Lung (tissue), 12 donors: ENCODE measurements around the gene RRP7A. TPM values are rescaled to one million over a fixed set of nuclear protein-coding genes. Genes with fewer than 3 reads are reported as not detected.
"Not testable (repeated sequence)": the region's sequence is repeated elsewhere in the genome, so short reads cannot be mapped to it uniquely, and the experiment has no call there.

Experiments used
- ATAC-seq: fragments of 200-7000 bp; cut with Tn5 transposase; one replicate; pipeline ENCODE4 v1.9.1; 2020; ENCODE audit warnings: moderate number of reproducible peaks; ENCODE audit not compliant: insufficient read depth, low FRiP score
- DNase-seq, 3 donors: peaks; one replicate each; pipeline ENCODE4 v3.0.0-alpha.2; 2013 to 2017
- H3K27ac ChIP-seq, 2 donors: one replicate each; pipeline ENCODE4 v1.5.1; 2013; ENCODE audit warnings: mild to moderate bottlenecking in 2 of 2, moderate library complexity in 2 of 2, control low read depth in 1 of 2, inconsistent platforms in 1 of 2, low read depth in 1 of 2, low read length in 1 of 2
- H3K27me3 ChIP-seq, 3 donors: one replicate each; pipeline ENCODE4 v1.5.1; 2013; ENCODE audit warnings: low read length in 2 of 3; ENCODE audit not compliant: control insufficient read depth in 3 of 3, insufficient read depth in 3 of 3
- H3K36me3 ChIP-seq, 4 donors: one replicate each; pipeline ENCODE4 v1.5.1; 2013; ENCODE audit warnings: low read length in 4 of 4, mild to moderate bottlenecking in 1 of 4, moderate library complexity in 1 of 4; ENCODE audit not compliant: control insufficient read depth in 4 of 4, insufficient read depth in 4 of 4
- H3K4me1 ChIP-seq, 5 donors: one replicate each; pipeline ENCODE4 v1.5.1; 2013; ENCODE audit warnings: low read length in 5 of 5, mild to moderate bottlenecking in 2 of 5, moderate library complexity in 1 of 5; ENCODE audit not compliant: control insufficient read depth in 5 of 5, insufficient read depth in 5 of 5
- H3K4me3 ChIP-seq: one replicate; pipeline ENCODE4 v1.5.1; 2013; ENCODE audit warnings: mild to moderate bottlenecking, control low read depth, moderate library complexity
- H3K9ac ChIP-seq, 2 donors: one replicate each; pipeline ENCODE4 v1.5.1; 2013; ENCODE audit warnings: low read length in 2 of 2, control low read depth in 1 of 2; ENCODE audit not compliant: insufficient read depth in 1 of 2
- H3K9me3 ChIP-seq, 4 donors: one replicate each; pipeline ENCODE4 v1.5.1; 2013; ENCODE audit warnings: low read length in 3 of 4, mild to moderate bottlenecking in 1 of 4, moderate library complexity in 1 of 4; ENCODE audit not compliant: control insufficient read depth in 4 of 4, insufficient read depth in 3 of 4
- CTCF ChIP-seq: IDR thresholded peaks from 2 replicates; pipeline ENCODE4 v1.5.1; 2012; ENCODE audit warnings: mild to moderate bottlenecking; ENCODE audit errors: control extremely low read depth, extremely low read depth
- WGBS, 2 donors: extraction: QIAGEN DNeasy Blood & Tissue Kit; methylation state at CpG; one replicate each; pipeline ENCODE4 v1.1.7; 2013; 5-methylcytosine and 5-hydroxymethylcytosine counted together
- polyA plus RNA-seq, 2 donors: library from polyadenylated mRNA; stranded (reverse); fragments of 200-250 nt; gene quantifications; one replicate each; pipeline ENCODE4 v1.2.1, GENCODE V29; 2013
- total RNA-seq, 2 donors: library from RNA; depleted of rRNA in 1 of 2; stranded (reverse); fragments of >200 nt in 1 of 2; gene quantifications; one replicate each; pipeline ENCODE4 v1.2.1, GENCODE V29; 2014 to 2021
- donor health status: control.
- donor health status: control.
- donor health status: Bipolar disorder and iron deficiency.
- donor health status: healthy.
- donor health status: DM: yes; HTN: yes; CAD: no.

The RRP7A gene
- total and polyA plus RNA-seq, 4 donors, result 10.2 to 35.5 (median 23.4) TPM

- Histone ChIP-seq H3K9ac (no peak overlapping the region), H3K27ac (no peak overlapping the region), H3K4me3 (no peak overlapping the region), H3K9me3 (no peaks in the 10 kb centered on the region), H3K36me3 (no peaks in the 10 kb centered on the region), H3K27me3 (peaks cover 0 to 4% (median 4%) of the 10 kb centered on the region in 3 donors), H3K4me1 (peaks cover 0 to 4% (median 0%) of the 10 kb centered on the region in 5 donors)
- no peak for DNase-seq
- 81 to 86% methylated on average over 19 of the region's 19 CpGs for WGBS, 2 donors
- no peak for ATAC-seq
- TF ChIP-seq CTCF, result no peak
Measured at GRCh38 chr22:42548597-42549330, 29.2 kb upstream of the RRP7A start.

GRCh38 chr22:42548126-42548525 is 28.5 kb upstream of the RRP7A start:
- H3K36me3 ChIP-seq, H3K27me3 ChIP-seq, H3K9me3 ChIP-seq, H3K9ac ChIP-seq, H3K4me3 ChIP-seq, H3K27ac ChIP-seq, H3K4me1 ChIP-seq, DNase-seq, ATAC-seq: not testable (repeated sequence)
- WGBS, 2 donors, result 65 to 72% methylated on average over 6 of the region's 6 CpGs

GRCh38 chr22:42547562-42547961 is 28.0 kb upstream of the RRP7A start:
- Histone ChIP-seq H3K4me1 (no peaks in the 10 kb centered on the region), H3K4me3 (no peak overlapping the region), H3K36me3 (no peaks in the 10 kb centered on the region), H3K27me3 (peaks cover 0 to 4% (median 4%) of the 10 kb centered on the region in 3 donors), H3K27ac (no peak overlapping the region), H3K9ac (no peak overlapping the region), H3K9me3 (no peaks in the 10 kb centered on the region)
- ATAC-seq (no peak), DNase-seq (no peak)
- WGBS, 2 donors, result 60 to 72% methylated on average over 9 of the region's 9 CpGs
- no peak for TF ChIP-seq CTCF

- Histone ChIP-seq H3K4me3 (no peak overlapping the region), H3K9ac (no peak overlapping the region), H3K36me3 (no peaks in the 10 kb centered on the region), H3K4me1 (no peaks in the 10 kb centered on the region), H3K27me3 (peaks cover 0 to 4% (median 4%) of the 10 kb centered on the region in 3 donors), H3K9me3 (no peaks in the 10 kb centered on the region), H3K27ac (no peak overlapping the region)
- ATAC-seq (no peak), DNase-seq (peak in 1 of 3 donors; percentile 45)
- 13 to 48% methylated on average over 2 of the region's 2 CpGs for WGBS, 2 donors
- TF ChIP-seq CTCF, result no peak
Measured at GRCh38 chr22:42544686-42545085, 25.1 kb upstream of the RRP7A start.

- not testable (repeated sequence) for H3K36me3 ChIP-seq, DNase-seq, H3K27ac ChIP-seq, H3K4me1 ChIP-seq, H3K9ac ChIP-seq, H3K27me3 ChIP-seq, ATAC-seq, H3K9me3 ChIP-seq, H3K4me3 ChIP-seq
- WGBS, 2 donors, result 25 to 72% methylated on average over 3 to 8 of the region's 11 CpGs
Measured at GRCh38 chr22:42539236-42539771, 19.7 kb upstream of the RRP7A start.

- H3K27ac ChIP-seq, DNase-seq, H3K9me3 ChIP-seq, H3K4me1 ChIP-seq, H3K9ac ChIP-seq, H3K4me3 ChIP-seq, H3K36me3 ChIP-seq, H3K27me3 ChIP-seq: not testable (repeated sequence)
- peak; percentile 62 for ATAC-seq
- WGBS, 2 donors, result 53 to 66% methylated on average over 7 to 8 of the region's 14 CpGs
Measured at GRCh38 chr22:42537199-42537831, 17.7 kb upstream of the RRP7A start.
